Measurements from ENCODE around the gene MTG2.

Gene MTG2

GRCh38 chr20:62182469-62183425 lies at the start of gene MTG2:
Gene MTG2 (plus strand): TSS chr20:62183028. CDS start chr20:62193421, 10,393 bp downstream.
- no peak for FAIRE-seq
- TF ChIP-seq POLR2A (IDR thresholded peaks at IDR 0.05; ENCODE audit: low read depth, low read length): peak; percentile 99
- peak; percentile 97 for DNase-seq (ENCODE audit: insufficient read length, low spot score)

- DNase-seq (ENCODE audit: insufficient read length, low spot score): no peak
- no peak for TF ChIP-seq POLR2A (IDR thresholded peaks at IDR 0.05; ENCODE audit: low read depth, low read length)
- FAIRE-seq: no peak
Measured at GRCh38 chr20:62133051-62133845, 49.6 kb upstream of the MTG2 start.

- DNase-seq (ENCODE audit: insufficient read length, low spot score): no peak
- no peak for TF ChIP-seq POLR2A (IDR thresholded peaks at IDR 0.05; ENCODE audit: low read depth, low read length)
- FAIRE-seq: no peak
Measured at GRCh38 chr20:62133864-62134263, 49.0 kb upstream of the MTG2 start.

GRCh38 chr20:62134735-62135231 lies 48.0 kb upstream of the MTG2 start:
- DNase-seq (ENCODE audit: insufficient read length, low spot score): no peak
- TF ChIP-seq POLR2A (IDR thresholded peaks at IDR 0.05; ENCODE audit: low read depth, low read length): no peak
- no peak for FAIRE-seq

GRCh38 chr20:62135573-62136266 lies 47.1 kb upstream of the MTG2 start:
- FAIRE-seq: no peak
- no peak for TF ChIP-seq POLR2A (IDR thresholded peaks at IDR 0.05; ENCODE audit: low read depth, low read length)

GRCh38 chr20:62136283-62137091 lies 46.3 kb upstream of the MTG2 start:
- DNase-seq (ENCODE audit: insufficient read length, low spot score) (no peak), FAIRE-seq (no peak)

More at GRCh38 chr20:62135573-62136266, 47.1 kb upstream of the MTG2 start:
- DNase-seq (ENCODE audit: insufficient read length, low spot score): no peak

GRCh38 chr20:62137092-62137384 lies 45.8 kb upstream of the MTG2 start:
- no peak for TF ChIP-seq POLR2A (IDR thresholded peaks at IDR 0.05; ENCODE audit: low read depth, low read length)
- DNase-seq (ENCODE audit: insufficient read length, low spot score): no peak
- no peak for FAIRE-seq

More at GRCh38 chr20:62136283-62137091, 46.3 kb upstream of the MTG2 start:
- no peak for TF ChIP-seq POLR2A (IDR thresholded peaks at IDR 0.05; ENCODE audit: low read depth, low read length)

- FAIRE-seq (no peak), DNase-seq (ENCODE audit: insufficient read length, low spot score) (no peak)
- no peak for TF ChIP-seq POLR2A (IDR thresholded peaks at IDR 0.05; ENCODE audit: low read depth, low read length)
Measured at GRCh38 chr20:62137478-62138203, 45.2 kb upstream of the MTG2 start.

GRCh38 chr20:62138204-62138543 lies 44.7 kb upstream of the MTG2 start:
- no peak for TF ChIP-seq POLR2A (IDR thresholded peaks at IDR 0.05; ENCODE audit: low read depth, low read length)
- FAIRE-seq: no peak
- no peak for DNase-seq (ENCODE audit: insufficient read length, low spot score)

- FAIRE-seq (no peak), DNase-seq (ENCODE audit: insufficient read length, low spot score) (no peak)
- TF ChIP-seq POLR2A (IDR thresholded peaks at IDR 0.05; ENCODE audit: low read depth, low read length): no peak
Measured at GRCh38 chr20:62138912-62139311, 43.9 kb upstream of the MTG2 start.

- FAIRE-seq (no peak), DNase-seq (ENCODE audit: insufficient read length, low spot score) (no peak)
- no peak for TF ChIP-seq POLR2A (IDR thresholded peaks at IDR 0.05; ENCODE audit: low read depth, low read length)
Measured at GRCh38 chr20:62139636-62140035, 43.2 kb upstream of the MTG2 start.

GRCh38 chr20:62141043-62141396 lies 41.8 kb upstream of the MTG2 start:
- TF ChIP-seq POLR2A (IDR thresholded peaks at IDR 0.05; ENCODE audit: low read depth, low read length): no peak
- no peak for FAIRE-seq
- no peak for DNase-seq (ENCODE audit: insufficient read length, low spot score)
